WTC11 (cell line): Measurements from ENCODE around the gene WDR64. TPM values are rescaled to one million over a fixed set of nuclear protein-coding genes. Genes with fewer than 3 reads are reported as not detected.

ENCODE experiments used
- ATAC-seq: fragments of 200-7000 bp; cut with Tn5 transposase; 2 replicates; pipeline ENCODE4 v1.10.0; 2021; ENCODE audit warnings: mild to moderate bottlenecking, moderate library complexity
- CTCF ChIA-PET: fragments of 300-600 bp; sonication (Branson Sonifier 250); formaldehyde crosslinking; loops from one replicate; lab custom pipeline; 2021; ENCODE audit warnings: antibody characterized with exemption; lab: Charles Lee
- POLR2A ChIA-PET: fragments of 350-600 bp; sonication (Branson Sonifier 250); formaldehyde crosslinking; loops from one replicate; lab custom pipeline; 2021; ENCODE audit warnings: antibody characterized with exemption; lab: Charles Lee
- DNase-seq: peaks from one replicate; pipeline ENCODE4 v3.0.0; 2021; ENCODE audit warnings: low spot score
- H3K27ac Mint-ChIP-seq: 2 replicates; pipeline ENCODE4 v1.8.0; 2021; ENCODE audit warnings: mixed read lengths
- H3K27me3 Mint-ChIP-seq: 2 replicates; pipeline ENCODE4 v1.8.0; 2021; ENCODE audit warnings: low read depth, mild to moderate bottlenecking, moderate library complexity, mixed read lengths
- H3K36me3 Mint-ChIP-seq: 2 replicates; pipeline ENCODE4 v1.8.0; 2021; ENCODE audit warnings: mixed read lengths
- H3K4me1 Mint-ChIP-seq: 2 replicates; pipeline ENCODE4 v1.8.0; 2022; ENCODE audit warnings: mixed read lengths
- H3K4me3 Mint-ChIP-seq: 2 replicates; pipeline ENCODE4 v1.8.0; 2021; ENCODE audit warnings: mild to moderate bottlenecking, moderate library complexity, mixed read lengths
- H3K9me3 Mint-ChIP-seq: 2 replicates; pipeline ENCODE4 v1.8.0; 2021; ENCODE audit warnings: mixed read lengths
- GTF2I ChIP-seq: fragments of 250-450 bp; sonication (Bioruptor Pico); conservative IDR thresholded peaks from 2 replicates; pipeline ENCODE4 v1.4.0; 2021; ENCODE audit warnings: mild to moderate bottlenecking
- JAZF1 ChIP-seq: fragments of 250-450 bp; sonication (Bioruptor Pico); IDR thresholded peaks from 2 replicates; pipeline ENCODE4 v1.9.0; 2021; ENCODE audit warnings: moderate library complexity, mild to moderate bottlenecking, inconsistent platforms
- NR1H2 ChIP-seq: sonication (generic); formaldehyde crosslinking; IDR thresholded peaks from 2 replicates; pipeline ENCODE4 v1.9.0; 2021; ENCODE audit warnings: mild to moderate bottlenecking, moderate library complexity, missing genetic modification reagents
- NR2C2 ChIP-seq: sonication (generic); formaldehyde crosslinking; IDR thresholded peaks from 2 replicates; pipeline ENCODE4 v1.8.0; 2022; ENCODE audit warnings: mild to moderate bottlenecking, missing genetic modification reagents
- SOX15 ChIP-seq: fragments of 250-450 bp; sonication (Bioruptor Pico); IDR thresholded peaks from 2 replicates; pipeline ENCODE4 v1.9.0; 2021; ENCODE audit warnings: mild to moderate bottlenecking
- TEAD1 ChIP-seq: sonication (generic); formaldehyde crosslinking; IDR thresholded peaks from 2 replicates; pipeline ENCODE4 v1.8.0; 2022; ENCODE audit warnings: mild to moderate bottlenecking, missing genetic modification reagents
- ZNF121 ChIP-seq: sonication (generic); formaldehyde crosslinking; IDR thresholded peaks from 2 replicates; pipeline ENCODE4 v1.8.0; 2023; ENCODE audit warnings: missing genetic modification reagents
- ZNF263 ChIP-seq: sonication (generic); formaldehyde crosslinking; IDR thresholded peaks from 2 replicates; pipeline ENCODE4 v1.8.1; 2022; ENCODE audit warnings: low read depth, mild to moderate bottlenecking, moderate library complexity, missing genetic modification reagents
- ZNF396 ChIP-seq: fragments of 250-450 bp; sonication (Bioruptor Pico); IDR thresholded peaks from 2 replicates; pipeline ENCODE4 v1.8.0; 2021; ENCODE audit warnings: mild to moderate bottlenecking, moderate library complexity, borderline replicate concordance
- ZNF416 ChIP-seq: fragments of 250-450 bp; sonication (Bioruptor Pico); IDR thresholded peaks from 2 replicates; pipeline ENCODE4 v1.9.0; 2021; ENCODE audit warnings: mild to moderate bottlenecking, inconsistent platforms
- total RNA-seq: library from RNA; stranded (reverse); gene quantifications from 3 replicates; pipeline ENCODE4 v1.2.3, GENCODE V29; 2021
- TF ChIP-seq, protein P1 (sequence below): fragments of 250-450 bp; sonication (Bioruptor Pico); IDR thresholded peaks from 2 replicates; pipeline ENCODE4 v1.9.0; 2021; ENCODE audit warnings: mild to moderate bottlenecking, borderline replicate concordance
- TF ChIP-seq, protein P2 (sequence below): fragments of 250-450 bp; sonication (Bioruptor Pico); conservative IDR thresholded peaks from 2 replicates; pipeline ENCODE4 v1.9.0; 2021; ENCODE audit warnings: mild to moderate bottlenecking
- TF ChIP-seq, protein P3 (sequence below): sonication (generic); formaldehyde crosslinking; IDR thresholded peaks from 2 replicates; pipeline ENCODE4 v1.8.0; 2023; ENCODE audit warnings: missing genetic modification reagents, mild to moderate bottlenecking, borderline replicate concordance
- TF ChIP-seq, protein P4 (sequence below): sonication (generic); formaldehyde crosslinking; IDR thresholded peaks from 2 replicates; pipeline ENCODE4 v1.8.0; 2022; ENCODE audit warnings: mild to moderate bottlenecking, missing genetic modification reagents
- TF ChIP-seq, protein P5 (sequence below): sonication (generic); formaldehyde crosslinking; IDR thresholded peaks from 2 replicates; pipeline ENCODE4 v1.8.0; 2023; ENCODE audit warnings: missing genetic modification reagents
- TF ChIP-seq, protein P6 (sequence below): sonication (generic); formaldehyde crosslinking; IDR thresholded peaks from 2 replicates; pipeline ENCODE4 v1.8.1; 2022; ENCODE audit warnings: missing genetic modification reagents, borderline replicate concordance

The WDR64 gene
- total RNA-seq, 1 experiment from 2014 or later: not detected

DNA sequence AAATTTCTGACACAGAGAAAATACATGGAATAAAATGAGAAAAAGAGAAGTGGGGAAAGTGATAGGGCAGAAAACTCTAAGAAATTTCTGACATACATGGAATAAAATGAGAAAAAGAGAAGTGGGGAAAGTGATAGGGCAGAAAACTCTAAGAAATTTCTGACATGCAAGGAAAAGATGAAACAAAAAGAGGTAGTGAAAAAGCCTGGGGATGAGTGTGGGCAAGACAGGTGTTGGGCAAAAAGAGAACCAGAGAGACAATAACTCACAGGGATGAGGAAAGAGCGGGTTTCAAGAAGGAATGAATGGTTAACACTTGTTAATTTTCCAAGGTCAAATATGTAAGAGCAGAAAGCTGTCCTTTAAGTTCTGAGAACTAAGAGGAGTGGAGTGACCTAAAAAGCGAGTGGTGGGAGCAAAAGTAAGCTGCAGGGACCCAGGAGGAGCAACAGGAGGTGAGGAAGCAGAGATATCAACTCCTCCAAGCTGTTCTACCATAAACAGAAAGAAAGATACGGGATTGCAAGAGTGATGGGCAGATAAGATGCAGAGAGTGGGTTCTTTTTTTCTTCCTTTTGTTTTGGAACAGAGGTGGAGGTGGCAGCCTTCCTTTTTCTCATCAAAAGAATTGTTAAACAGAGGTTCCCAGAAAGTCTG, 166.0 kb downstream of the WDR64 start (continued):
- TF ChIP-seq ZNF396 (CRISPR knock-in tag) (no peak), TEAD1 (CRISPR knock-in tag) (no peak), JAZF1 (no peak)
- TF ChIP-seq, protein P1, sequence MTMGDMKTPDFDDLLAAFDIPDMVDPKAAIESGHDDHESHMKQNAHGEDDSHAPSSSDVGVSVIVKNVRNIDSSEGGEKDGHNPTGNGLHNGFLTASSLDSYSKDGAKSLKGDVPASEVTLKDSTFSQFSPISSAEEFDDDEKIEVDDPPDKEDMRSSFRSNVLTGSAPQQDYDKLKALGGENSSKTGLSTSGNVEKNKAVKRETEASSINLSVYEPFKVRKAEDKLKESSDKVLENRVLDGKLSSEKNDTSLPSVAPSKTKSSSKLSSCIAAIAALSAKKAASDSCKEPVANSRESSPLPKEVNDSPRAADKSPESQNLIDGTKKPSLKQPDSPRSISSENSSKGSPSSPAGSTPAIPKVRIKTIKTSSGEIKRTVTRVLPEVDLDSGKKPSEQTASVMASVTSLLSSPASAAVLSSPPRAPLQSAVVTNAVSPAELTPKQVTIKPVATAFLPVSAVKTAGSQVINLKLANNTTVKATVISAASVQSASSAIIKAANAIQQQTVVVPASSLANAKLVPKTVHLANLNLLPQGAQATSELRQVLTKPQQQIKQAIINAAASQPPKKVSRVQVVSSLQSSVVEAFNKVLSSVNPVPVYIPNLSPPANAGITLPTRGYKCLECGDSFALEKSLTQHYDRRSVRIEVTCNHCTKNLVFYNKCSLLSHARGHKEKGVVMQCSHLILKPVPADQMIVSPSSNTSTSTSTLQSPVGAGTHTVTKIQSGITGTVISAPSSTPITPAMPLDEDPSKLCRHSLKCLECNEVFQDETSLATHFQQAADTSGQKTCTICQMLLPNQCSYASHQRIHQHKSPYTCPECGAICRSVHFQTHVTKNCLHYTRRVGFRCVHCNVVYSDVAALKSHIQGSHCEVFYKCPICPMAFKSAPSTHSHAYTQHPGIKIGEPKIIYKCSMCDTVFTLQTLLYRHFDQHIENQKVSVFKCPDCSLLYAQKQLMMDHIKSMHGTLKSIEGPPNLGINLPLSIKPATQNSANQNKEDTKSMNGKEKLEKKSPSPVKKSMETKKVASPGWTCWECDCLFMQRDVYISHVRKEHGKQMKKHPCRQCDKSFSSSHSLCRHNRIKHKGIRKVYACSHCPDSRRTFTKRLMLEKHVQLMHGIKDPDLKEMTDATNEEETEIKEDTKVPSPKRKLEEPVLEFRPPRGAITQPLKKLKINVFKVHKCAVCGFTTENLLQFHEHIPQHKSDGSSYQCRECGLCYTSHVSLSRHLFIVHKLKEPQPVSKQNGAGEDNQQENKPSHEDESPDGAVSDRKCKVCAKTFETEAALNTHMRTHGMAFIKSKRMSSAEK (CRISPR knock-in tag): no peak
- TF ChIP-seq, all 79 proteins: peak for 0

DNA sequence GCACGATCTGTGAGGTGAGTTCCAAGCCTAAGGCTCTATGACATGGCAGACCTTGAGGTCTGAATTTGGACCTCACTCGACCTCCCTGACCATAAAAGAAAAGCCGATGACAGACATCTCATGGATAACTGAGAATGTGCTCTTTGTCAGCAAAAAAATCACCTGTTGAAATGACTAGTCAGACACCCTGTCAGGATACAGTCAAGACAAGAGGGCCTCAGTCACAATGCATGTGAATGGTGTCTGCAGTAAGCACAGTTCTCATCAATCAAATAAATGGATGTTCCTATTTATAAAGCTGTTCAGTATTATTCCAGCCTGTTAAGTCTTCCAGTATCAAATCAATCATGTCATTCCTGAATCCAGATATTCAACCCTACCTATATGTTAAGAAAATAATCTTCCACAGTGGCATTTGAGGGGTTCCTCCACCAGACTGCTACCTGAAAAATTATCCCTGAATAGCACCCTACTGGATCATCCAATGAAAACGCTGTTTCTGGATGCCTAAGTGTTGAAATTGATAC, 167.3 kb downstream of the WDR64 start:
- ChIA-PET CTCF (no interaction called here), POLR2A (no interaction called here)
- ATAC-seq (no peak), DNase-seq (no peak)
- Mint-ChIP-seq H3K27ac (no peak overlapping the region), H3K36me3 (no peaks in the 10 kb centered on the region), H3K27me3 (no peaks in the 10 kb centered on the region; the same call in 1 of the 2 replicates), H3K4me3 (no peak overlapping the region), H3K9me3 (no peaks in the 10 kb centered on the region), H3K4me1 (no peaks in the 10 kb centered on the region)
- TF ChIP-seq, protein P2, sequence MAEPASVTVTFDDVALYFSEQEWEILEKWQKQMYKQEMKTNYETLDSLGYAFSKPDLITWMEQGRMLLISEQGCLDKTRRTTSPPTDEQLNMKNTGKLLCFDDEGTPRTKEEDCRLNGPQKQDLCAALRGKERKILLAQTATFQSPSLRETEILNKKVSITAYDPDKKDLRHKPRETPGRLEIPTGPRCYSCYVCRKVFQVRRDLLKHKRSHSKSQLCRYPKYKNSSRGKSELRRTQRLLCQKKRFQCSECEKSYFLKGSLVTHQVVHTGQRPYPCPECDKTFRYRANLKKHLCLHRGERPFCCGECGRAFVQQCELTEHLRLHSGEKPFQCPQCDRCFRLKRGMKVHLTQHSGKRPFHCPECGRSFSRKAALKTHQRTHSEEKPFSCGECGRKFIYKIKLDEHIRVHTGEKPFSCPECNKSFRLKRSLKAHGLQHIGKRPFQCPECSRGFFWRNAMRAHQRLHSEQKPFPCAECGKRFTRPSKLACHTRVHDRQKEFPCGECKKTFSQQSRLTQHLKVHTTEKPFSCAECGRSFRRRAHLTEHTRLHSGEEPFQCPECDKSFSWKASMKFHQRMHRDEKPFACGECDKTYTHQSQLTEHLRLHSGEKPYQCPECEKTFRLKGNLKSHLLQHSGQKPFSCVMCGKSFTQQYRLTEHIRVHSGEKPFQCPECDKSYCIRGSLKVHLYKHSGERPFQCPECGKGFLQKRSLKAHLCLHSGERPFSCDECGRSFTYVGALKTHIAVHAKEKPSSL (CRISPR knock-in tag): no peak
- TF ChIP-seq, protein P3, sequence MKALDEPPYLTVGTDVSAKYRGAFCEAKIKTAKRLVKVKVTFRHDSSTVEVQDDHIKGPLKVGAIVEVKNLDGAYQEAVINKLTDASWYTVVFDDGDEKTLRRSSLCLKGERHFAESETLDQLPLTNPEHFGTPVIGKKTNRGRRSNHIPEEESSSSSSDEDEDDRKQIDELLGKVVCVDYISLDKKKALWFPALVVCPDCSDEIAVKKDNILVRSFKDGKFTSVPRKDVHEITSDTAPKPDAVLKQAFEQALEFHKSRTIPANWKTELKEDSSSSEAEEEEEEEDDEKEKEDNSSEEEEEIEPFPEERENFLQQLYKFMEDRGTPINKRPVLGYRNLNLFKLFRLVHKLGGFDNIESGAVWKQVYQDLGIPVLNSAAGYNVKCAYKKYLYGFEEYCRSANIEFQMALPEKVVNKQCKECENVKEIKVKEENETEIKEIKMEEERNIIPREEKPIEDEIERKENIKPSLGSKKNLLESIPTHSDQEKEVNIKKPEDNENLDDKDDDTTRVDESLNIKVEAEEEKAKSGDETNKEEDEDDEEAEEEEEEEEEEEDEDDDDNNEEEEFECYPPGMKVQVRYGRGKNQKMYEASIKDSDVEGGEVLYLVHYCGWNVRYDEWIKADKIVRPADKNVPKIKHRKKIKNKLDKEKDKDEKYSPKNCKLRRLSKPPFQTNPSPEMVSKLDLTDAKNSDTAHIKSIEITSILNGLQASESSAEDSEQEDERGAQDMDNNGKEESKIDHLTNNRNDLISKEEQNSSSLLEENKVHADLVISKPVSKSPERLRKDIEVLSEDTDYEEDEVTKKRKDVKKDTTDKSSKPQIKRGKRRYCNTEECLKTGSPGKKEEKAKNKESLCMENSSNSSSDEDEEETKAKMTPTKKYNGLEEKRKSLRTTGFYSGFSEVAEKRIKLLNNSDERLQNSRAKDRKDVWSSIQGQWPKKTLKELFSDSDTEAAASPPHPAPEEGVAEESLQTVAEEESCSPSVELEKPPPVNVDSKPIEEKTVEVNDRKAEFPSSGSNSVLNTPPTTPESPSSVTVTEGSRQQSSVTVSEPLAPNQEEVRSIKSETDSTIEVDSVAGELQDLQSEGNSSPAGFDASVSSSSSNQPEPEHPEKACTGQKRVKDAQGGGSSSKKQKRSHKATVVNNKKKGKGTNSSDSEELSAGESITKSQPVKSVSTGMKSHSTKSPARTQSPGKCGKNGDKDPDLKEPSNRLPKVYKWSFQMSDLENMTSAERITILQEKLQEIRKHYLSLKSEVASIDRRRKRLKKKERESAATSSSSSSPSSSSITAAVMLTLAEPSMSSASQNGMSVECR: no peak
- TF ChIP-seq, protein P4, sequence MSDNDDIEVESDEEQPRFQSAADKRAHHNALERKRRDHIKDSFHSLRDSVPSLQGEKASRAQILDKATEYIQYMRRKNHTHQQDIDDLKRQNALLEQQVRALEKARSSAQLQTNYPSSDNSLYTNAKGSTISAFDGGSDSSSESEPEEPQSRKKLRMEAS (CRISPR knock-in tag): no peak
- TF ChIP-seq ZNF121 (CRISPR knock-in tag) (no peak), ZNF263 (CRISPR knock-in tag) (no peak), NR1H2 (CRISPR knock-in tag) (no peak), NR2C2 (CRISPR knock-in tag) (no peak), SOX15 (no peak), GTF2I (CRISPR knock-in tag) (no peak), ZNF416 (CRISPR knock-in tag) (no peak)
- TF ChIP-seq, protein P5, sequence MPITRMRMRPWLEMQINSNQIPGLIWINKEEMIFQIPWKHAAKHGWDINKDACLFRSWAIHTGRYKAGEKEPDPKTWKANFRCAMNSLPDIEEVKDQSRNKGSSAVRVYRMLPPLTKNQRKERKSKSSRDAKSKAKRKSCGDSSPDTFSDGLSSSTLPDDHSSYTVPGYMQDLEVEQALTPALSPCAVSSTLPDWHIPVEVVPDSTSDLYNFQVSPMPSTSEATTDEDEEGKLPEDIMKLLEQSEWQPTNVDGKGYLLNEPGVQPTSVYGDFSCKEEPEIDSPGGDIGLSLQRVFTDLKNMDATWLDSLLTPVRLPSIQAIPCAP (CRISPR knock-in tag): no peak
- TF ChIP-seq, protein P6, sequence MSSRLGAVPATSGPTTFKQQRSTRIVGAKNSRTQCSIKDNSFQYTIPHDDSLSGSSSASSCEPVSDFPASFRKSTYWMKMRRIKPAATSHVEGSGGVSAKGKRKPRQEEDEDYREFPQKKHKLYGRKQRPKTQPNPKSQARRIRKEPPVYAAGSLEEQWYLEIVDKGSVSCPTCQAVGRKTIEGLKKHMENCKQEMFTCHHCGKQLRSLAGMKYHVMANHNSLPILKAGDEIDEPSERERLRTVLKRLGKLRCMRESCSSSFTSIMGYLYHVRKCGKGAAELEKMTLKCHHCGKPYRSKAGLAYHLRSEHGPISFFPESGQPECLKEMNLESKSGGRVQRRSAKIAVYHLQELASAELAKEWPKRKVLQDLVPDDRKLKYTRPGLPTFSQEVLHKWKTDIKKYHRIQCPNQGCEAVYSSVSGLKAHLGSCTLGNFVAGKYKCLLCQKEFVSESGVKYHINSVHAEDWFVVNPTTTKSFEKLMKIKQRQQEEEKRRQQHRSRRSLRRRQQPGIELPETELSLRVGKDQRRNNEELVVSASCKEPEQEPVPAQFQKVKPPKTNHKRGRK: no peak
